GM10266 (cell line): ENCODE data around the gene PRPF38B.

Experiments
- DNase-seq: peaks from one replicate; pipeline ENCODE4 v3.0.0; 2012; ENCODE audit errors: extremely low spot score
- TF ChIP-seq, protein P1 (sequence below): IDR thresholded peaks from 2 replicates; pipeline ENCODE4 v1.5.1; 2012; ENCODE audit warnings: mild to moderate bottlenecking, low read depth; ENCODE audit not compliant: control insufficient read depth, insufficient read depth; ENCODE audit errors: missing control alignments

Gene PRPF38B

DNA sequence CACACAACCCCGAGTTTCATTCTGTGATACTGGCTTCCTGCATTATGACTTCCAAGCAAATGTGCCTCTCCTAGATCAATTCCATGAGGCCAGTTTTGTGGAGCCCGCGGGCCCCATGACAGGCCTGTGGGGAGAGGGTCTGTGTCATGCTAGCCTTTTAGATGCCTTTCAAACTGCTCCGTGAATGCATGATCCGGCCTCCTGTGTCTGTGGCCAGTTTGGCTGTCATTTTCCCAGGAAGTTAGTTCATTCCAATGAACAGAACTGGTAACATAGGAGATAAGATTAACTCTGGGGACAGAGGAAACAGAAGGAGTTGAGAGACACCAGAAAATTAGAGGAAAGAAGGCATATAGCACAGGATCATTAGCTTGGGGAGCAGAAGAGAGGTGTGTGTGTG lies 23.8 kb downstream of the PRPF38B start:
- TF ChIP-seq, protein P1, sequence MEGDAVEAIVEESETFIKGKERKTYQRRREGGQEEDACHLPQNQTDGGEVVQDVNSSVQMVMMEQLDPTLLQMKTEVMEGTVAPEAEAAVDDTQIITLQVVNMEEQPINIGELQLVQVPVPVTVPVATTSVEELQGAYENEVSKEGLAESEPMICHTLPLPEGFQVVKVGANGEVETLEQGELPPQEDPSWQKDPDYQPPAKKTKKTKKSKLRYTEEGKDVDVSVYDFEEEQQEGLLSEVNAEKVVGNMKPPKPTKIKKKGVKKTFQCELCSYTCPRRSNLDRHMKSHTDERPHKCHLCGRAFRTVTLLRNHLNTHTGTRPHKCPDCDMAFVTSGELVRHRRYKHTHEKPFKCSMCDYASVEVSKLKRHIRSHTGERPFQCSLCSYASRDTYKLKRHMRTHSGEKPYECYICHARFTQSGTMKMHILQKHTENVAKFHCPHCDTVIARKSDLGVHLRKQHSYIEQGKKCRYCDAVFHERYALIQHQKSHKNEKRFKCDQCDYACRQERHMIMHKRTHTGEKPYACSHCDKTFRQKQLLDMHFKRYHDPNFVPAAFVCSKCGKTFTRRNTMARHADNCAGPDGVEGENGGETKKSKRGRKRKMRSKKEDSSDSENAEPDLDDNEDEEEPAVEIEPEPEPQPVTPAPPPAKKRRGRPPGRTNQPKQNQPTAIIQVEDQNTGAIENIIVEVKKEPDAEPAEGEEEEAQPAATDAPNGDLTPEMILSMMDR, result no peak
- DNase-seq, result no peak

DNA sequence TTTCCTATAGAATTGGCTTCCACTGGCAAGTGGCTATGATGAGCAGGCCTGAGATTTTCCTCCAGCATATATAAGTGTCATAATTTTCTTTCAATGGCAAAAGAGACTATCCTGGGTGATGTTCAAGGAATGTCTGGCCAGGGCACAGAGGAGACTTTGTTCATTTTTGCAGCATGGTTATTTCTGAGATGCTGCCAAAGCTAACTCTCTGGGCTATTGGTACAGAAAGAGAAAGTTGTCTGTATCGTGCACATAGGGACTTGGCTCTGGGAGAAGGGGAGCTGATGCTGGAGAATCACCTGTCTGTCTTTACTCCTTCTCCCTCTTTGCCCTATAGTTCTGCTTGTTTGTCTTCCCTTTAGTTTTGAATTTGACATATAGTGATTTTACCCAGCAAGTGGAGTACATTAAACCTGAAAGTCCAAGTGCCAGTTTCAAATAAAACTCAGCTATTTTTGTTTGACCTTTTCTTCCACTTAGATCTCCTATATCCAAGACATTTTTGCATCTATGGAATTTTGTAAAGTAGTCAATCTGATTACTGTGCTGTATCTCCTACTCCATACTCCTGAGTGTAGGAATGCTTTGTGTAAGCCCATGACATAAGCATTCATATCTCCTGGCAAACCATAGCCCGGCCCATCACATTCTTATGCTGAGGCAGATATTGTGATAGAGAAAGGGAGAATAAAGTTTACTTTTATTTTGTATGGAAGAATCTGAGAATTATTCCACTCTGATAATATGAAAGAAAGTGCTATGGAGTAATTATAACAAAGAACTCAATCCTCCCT lies 24.5 kb downstream of the PRPF38B start:
- DNase-seq, result no peak
- TF ChIP-seq, protein P1, result no peak

GRCh38 chr1:108717774-108718316 lies 25.7 kb downstream of the PRPF38B start:
- no peak for DNase-seq
- TF ChIP-seq, protein P1, result no peak

DNA sequence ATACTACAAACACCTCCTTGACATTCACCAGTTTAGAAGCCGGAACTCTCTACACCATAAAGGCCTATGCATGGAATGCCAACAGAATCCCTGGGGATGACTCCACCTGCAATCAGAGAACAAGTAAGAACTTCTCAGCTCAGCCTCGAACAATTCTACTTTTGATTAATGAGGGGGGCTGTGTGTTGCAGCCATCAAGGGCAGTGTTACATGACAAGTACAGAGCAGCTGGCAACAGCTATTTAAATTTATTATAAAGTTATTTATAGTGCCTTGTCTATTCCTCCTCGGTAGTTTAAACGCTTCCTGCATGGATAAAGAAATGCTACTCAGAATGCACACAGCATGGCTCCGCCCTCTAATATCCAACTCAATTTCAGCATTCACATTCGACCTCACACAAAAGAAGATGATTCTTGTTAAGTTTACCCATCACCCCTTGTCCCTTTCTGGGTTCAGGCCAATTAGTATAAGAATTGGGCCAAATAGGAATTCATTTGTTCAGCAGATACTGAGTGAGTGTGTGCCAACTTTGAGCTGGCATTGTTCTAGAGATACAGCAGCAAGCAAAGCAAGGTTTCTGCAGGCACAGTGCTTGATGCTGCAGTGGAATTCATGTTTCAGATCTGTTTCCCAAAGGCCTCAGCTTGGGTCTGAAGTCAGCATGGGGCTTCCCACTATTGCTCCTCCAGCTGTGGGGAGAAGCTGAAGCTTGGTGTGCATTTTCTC lies 27.0 kb downstream of the PRPF38B start:
- TF ChIP-seq, protein P1, result no peak
- no peak for DNase-seq

DNA sequence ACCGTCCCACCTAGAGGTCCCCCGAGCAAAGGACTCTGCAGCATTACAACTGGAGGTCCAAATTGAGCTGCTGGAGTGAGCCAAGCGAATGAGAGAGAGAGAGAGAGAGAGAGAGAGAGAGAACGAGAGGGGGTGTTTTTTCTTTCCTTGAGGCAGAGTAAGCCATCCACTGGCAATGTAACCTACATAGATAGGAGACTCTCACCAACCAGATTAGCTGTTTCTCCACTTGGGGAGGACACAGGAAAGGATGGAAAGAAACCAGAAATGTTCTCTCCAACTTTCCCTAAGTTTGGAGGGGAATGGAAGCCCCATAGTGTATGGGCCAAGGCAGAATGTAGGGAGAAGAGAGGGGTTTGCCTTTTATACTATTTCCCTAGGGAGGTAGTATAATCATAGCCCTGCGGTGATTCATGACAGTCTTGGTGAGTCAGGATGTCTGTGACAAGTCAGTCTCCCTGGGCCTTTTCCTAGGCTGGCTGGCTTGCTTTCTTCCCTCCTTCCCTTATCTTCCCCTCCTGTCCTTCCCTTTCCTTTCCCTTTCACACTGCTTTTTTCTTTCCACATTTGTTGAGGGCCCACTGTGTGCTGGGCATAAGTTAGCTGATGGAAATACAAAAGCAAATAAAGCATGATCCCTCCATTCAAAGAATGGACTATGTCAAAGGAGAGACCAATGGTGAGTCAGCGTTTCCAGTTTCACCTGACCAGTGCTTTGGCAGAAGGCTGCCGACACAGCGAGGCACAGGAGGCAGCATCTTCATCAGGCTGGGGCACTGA lies 27.7 kb downstream of the PRPF38B start:
- DNase-seq, result no peak
- TF ChIP-seq, protein P1, result no peak

GRCh38 chr1:108722292-108722691 lies 30.2 kb downstream of the PRPF38B start:
- TF ChIP-seq, protein P1, result no peak
- DNase-seq, result no peak
